HG03457 (cell line): ENCODE data around the gene ABI1.

Experiments used
- ATAC-seq: cut with Tn5 transposase; IDR thresholded peaks from one replicate; pipeline ENCODE4 v1.9.1; 2021; ENCODE audit warnings: moderate number of reproducible peaks; ENCODE audit not compliant: unreplicated experiment

The ABI1 gene

DNA sequence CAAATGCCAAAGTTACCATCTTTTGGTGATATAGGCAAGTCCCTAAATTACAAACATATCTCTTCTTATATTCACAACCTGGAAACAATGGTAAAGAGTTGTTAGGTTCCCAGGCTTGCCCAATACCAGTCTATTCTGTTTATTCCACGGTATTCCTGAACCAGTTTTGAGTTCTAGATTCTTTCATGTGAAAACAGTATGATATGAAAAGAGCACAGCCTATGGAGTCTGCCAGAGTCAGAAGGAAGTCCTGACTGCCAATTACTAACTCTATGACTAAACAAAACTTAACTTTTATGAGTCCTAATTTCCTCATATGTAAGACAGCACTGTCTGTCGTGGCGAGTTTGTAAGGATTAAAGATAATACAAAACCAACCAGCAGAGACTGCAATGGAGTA, 5.6 kb downstream of the ABI1 start:
- ATAC-seq, result no peak

DNA sequence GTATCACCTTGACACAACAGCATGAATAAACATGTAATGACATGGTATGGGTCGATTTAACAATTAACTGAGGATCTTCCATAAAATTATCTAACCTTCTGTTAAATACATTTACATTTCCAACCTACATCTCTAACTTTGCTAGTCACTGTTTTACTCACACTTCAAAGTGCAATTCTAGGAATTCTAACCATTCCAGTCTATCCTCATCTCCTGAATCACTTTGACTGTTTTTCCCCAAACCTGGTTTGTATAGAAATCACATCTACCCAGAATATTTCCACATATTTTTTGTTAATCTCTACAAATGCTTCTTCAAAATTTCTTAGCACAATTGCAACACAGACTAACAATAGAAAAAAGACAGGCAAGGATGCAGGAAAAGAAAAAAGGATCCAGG, 6.2 kb downstream of the ABI1 start:
- no peak for ATAC-seq

GRCh38 chr10:26844396-26844975, 16.3 kb downstream of the ABI1 start:
- no peak for ATAC-seq

GRCh38 chr10:26843736-26844135, 17.0 kb downstream of the ABI1 start:
- no peak for ATAC-seq

GRCh38 chr10:26841733-26842317, 18.9 kb downstream of the ABI1 start:
- no peak for ATAC-seq

- ATAC-seq, result no peak
These were observed 19.6 kb downstream of the ABI1 start for GRCh38 chr10:26840938-26841732.

GRCh38 chr10:26839966-26840627, 20.7 kb downstream of the ABI1 start:
- ATAC-seq, result no peak

DNA sequence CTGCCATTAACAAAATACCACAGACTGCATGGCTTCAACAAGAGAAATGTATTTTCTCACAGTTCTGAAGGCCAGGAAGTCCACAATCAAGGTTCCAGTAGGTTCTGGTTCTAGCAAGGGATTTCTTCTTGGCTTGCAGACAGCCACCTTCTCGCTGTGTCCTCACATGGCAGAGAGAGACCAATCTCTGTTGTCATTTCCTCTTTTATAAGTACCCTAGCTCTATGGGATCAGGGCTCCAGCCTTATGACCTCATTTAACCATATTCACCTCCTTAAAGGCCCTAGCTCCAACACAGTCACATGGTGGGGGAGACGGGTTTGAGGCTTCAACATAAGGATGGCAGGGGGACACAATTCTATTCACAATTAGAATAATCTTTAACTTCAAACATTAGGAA, 23.6 kb downstream of the ABI1 start:
- ATAC-seq, result no peak

GRCh38 chr10:26835025-26835424, 25.7 kb downstream of the ABI1 start:
- no peak for ATAC-seq

GRCh38 chr10:26832960-26833359, 27.8 kb downstream of the ABI1 start:
- no peak for ATAC-seq

GRCh38 chr10:26831936-26832335, 28.8 kb downstream of the ABI1 start:
- no peak for ATAC-seq

DNA sequence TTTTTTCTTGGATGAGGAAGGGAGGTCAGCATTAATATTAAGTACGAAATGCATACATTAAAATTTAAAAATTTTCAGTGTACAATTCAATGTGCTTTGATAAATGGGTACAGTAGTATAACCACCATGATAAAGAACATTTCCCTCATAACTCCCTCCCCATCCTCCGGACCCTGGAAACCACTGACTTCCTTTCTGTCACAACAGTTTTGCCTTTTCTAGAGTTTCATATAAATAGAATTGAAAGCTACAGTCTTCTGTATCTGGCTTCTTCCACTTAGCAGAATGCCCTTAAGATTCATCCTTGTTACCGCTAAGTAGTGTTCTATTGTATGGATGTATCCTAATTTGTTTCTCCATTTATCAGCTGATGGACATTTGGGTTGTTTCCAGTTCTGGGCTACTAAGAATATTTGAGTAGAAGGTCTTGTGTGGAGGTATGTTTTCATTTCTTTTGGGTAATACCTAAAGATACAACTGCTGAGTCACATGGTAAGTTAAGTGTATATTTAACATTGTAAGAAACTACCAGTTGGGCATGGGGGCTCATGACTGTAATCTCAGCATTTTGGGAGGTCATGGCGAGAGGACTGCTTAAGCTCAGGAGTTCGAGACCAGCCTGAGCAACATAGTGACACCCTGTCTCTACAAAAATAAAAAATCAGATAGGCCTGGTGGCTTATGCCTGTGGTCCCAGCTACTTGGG, 30.8 kb downstream of the ABI1 start:
- ATAC-seq, result no peak

- no peak for ATAC-seq
These were observed 36.6 kb downstream of the ABI1 start for GRCh38 chr10:26824015-26824690.

- no peak for ATAC-seq
These were observed 38.8 kb downstream of the ABI1 start for GRCh38 chr10:26821699-26822570.

GRCh38 chr10:26815500-26815899, 45.3 kb downstream of the ABI1 start:
- no peak for ATAC-seq

- ATAC-seq, result no peak
These were observed 50.2 kb downstream of the ABI1 start for GRCh38 chr10:26810435-26811026.

GRCh38 chr10:26809973-26810372, 50.8 kb downstream of the ABI1 start:
- no peak for ATAC-seq

DNA sequence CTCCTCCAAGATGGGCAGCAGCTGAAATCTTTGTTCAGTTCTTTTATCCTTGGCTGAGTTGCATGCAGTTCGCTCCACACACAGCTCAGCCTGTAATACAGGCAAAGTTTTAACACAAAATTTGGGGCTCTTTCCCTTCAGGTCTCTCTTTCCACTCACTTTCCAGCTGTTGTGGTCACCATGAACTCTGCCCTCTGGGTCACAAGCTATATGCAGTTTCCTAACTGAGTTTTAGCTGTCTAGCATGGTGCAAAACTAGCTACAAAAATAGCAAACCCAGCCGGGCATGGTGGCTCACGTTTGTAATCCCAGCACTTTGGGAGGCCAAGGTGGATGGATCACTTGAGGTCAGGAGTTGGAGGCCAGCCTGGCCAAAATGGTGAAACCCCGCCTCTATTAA, 53.2 kb downstream of the ABI1 start:
- no peak for ATAC-seq

DNA sequence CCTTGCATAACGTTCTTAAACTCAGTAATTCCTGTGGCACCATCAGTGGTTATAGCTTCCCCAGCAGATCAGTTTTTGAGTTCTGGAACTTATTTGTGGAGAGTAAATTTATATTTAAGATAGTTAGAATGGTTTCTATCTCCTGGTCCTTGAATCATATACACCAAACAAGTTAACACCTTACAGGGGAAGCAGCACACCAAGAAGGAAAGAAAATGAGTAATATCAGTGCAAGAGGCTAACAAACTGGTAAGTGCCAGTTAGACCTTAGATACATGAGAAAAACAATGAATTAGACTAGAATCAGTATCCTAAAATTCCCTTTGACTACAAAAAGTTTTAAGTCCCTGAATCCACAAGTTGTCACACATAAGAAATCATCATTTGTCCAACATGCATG, 54.2 kb downstream of the ABI1 start:
- ATAC-seq, result no peak
